ENCODE results near the gene SMIM1.

SMIM1 gene

DNA sequence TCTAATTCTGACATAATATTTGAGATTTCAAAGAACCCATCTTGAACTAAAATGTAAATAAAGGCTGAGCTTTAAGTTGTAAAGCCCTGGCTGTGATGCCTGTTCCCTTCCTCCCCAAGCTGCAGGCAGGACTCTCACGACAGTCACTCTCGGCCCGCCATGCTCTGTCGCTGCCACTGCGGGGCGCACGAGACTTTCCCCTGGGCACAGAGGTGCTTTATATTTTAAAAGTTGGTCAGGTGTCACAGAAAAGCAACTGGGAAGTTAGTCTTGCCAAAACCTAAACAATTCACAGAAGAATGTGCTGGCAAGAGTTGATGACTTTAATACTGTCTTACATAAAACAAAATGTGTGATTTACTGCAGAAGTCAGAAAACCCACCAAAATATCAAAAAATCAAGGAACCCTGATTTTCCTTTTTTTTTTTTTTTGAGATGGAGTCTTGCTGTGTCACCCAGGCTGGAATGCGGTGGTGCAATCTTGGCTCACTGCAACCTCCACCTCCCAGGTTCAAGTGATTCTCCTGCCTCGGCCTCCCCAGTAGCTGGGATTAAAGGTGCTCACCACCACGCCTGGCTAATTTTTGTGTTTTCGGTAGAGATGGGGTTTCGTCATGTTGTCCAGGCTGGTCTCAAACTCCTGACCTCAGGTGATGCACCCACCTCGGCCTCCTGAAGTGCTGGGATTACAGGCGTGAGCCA, 13.1 kb downstream of the SMIM1 start:
- Mint-ChIP-seq H3K27me3 (ENCODE audit: low read depth) (peaks cover 3% of the 10 kb centered on the region), H3K4me3 (no peak overlapping the region), H3K4me1 (no peaks in the 10 kb centered on the region), H3K36me3 (ENCODE audit: low read depth) (peaks cover 58% of the 10 kb centered on the region), H3K9me3 (no peaks in the 10 kb centered on the region), H3K27ac (no peak overlapping the region)
- TF ChIP-seq, protein P1, sequence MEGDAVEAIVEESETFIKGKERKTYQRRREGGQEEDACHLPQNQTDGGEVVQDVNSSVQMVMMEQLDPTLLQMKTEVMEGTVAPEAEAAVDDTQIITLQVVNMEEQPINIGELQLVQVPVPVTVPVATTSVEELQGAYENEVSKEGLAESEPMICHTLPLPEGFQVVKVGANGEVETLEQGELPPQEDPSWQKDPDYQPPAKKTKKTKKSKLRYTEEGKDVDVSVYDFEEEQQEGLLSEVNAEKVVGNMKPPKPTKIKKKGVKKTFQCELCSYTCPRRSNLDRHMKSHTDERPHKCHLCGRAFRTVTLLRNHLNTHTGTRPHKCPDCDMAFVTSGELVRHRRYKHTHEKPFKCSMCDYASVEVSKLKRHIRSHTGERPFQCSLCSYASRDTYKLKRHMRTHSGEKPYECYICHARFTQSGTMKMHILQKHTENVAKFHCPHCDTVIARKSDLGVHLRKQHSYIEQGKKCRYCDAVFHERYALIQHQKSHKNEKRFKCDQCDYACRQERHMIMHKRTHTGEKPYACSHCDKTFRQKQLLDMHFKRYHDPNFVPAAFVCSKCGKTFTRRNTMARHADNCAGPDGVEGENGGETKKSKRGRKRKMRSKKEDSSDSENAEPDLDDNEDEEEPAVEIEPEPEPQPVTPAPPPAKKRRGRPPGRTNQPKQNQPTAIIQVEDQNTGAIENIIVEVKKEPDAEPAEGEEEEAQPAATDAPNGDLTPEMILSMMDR (IDR thresholded peaks at IDR 0.05; ENCODE audit: unreplicated experiment in 3 of 3) = peak; percentile 23 to 47 (median 43)

DNA sequence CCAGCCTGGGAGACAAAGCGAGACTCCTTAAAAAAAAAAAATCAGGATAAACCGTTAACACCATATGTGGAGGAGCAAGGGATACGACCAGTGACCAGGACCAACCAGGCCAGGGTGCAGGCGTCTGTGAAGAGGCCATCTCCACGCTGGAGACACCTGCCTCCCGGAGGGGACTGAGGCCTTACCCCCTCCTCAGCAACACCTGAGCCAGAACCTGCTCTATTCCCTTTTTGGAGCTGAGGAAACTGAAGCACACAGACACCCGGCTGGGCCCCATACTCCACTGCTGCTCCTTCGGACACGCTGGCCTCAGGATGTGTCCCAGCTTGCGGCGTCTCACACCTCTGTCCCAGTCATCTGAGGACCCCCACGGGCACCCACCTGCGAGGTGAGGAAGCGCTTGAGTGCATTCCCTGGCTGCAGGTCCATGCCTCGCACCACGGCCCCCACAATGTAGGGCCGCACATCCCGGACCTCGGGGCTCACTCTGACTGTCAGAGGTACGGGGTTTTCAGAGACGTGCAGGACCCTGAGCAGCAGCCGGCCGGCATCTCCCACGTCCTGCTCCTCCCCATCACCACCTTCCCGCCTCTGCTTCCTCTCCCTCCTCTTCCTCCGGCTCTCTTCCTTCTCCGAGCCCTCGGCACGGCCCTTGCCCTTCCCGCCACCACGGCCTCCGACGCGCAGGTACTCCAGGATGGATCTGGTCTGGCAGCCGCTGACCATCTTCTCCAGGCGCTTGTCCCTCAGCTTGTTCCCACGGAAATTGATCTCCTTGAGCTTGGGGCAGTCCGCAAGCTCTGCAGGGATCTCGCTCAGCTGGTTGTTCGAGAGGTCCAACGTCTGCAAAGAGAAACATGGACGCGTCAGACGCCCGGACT, 14.2 kb downstream of the SMIM1 start:
- no peak overlapping the region for H3K27ac Mint-ChIP-seq
- no peaks in the 10 kb centered on the region for H3K4me1 Mint-ChIP-seq
- H3K9me3 Mint-ChIP-seq = no peaks in the 10 kb centered on the region
- H3K27me3 Mint-ChIP-seq (ENCODE audit: low read depth) = peaks cover 3% of the 10 kb centered on the region
- H3K36me3 Mint-ChIP-seq (ENCODE audit: low read depth) = peaks cover 48% of the 10 kb centered on the region
- H3K4me3 Mint-ChIP-seq = no peak overlapping the region
- TF ChIP-seq, protein P1 (IDR thresholded peaks at IDR 0.05; ENCODE audit: unreplicated experiment in 3 of 3) = no peak

- TF ChIP-seq, protein P1 (IDR thresholded peaks at IDR 0.05; ENCODE audit: unreplicated experiment in 3 of 3) = no peak
- peaks cover 48% of the 10 kb centered on the region for H3K36me3 Mint-ChIP-seq (ENCODE audit: low read depth)
- H3K4me3 Mint-ChIP-seq = no peak overlapping the region
- peaks cover 3% of the 10 kb centered on the region for H3K27me3 Mint-ChIP-seq (ENCODE audit: low read depth)
- no peaks in the 10 kb centered on the region for H3K4me1 Mint-ChIP-seq
- H3K27ac Mint-ChIP-seq = no peak overlapping the region
- H3K9me3 Mint-ChIP-seq = no peaks in the 10 kb centered on the region
Measured at GRCh38 chr1:3787349-3787715, 14.8 kb downstream of the SMIM1 start.

DNA sequence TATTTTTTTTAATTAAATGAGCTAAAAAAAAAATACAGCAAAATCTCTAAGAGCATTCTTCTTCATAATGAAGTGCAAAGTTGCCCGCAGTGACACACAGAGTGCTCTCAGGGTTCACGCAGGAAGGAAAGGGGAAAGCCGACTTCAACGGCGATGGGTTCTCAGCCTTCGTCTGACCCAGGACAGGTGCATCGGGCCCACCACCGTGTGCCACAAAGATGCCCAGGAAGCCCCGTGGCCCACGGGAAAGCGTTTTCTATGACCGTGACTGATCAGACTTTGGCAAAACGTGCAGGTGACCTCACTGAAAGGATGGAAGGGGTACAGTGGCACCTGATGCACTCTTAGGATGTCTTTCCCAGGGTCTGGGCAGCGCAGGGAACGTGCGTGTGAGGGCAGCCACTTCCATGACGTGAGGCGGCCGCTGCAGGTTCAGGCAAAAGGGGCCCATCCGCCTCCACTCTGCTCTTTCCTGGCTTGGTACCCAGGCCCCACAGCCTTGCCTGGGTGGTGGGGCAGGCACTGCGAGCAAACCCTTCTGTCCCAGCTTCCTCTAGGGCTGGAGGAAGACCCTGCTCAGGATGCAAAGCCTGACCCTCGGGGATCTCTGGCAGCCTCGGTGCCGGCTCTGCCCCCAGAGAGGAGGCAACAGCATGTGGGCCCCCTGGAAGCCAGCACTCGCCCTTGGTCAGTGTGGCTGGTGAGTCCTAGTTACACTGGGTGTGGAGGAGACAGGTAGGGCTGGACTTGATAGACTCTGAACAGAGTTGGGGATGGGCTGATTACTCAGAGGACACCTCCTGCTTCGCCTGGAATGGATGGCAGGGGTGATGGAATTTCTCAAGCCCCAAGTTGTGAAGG, 15.4 kb downstream of the SMIM1 start:
- TF ChIP-seq, protein P1 (IDR thresholded peaks at IDR 0.05; ENCODE audit: unreplicated experiment in 3 of 3) = no peak
- no peak overlapping the region for H3K27ac Mint-ChIP-seq
- H3K4me3 Mint-ChIP-seq = peak overlapping the region in 1 of 3 experiments; percentile 13
- H3K27me3 Mint-ChIP-seq (ENCODE audit: low read depth) = peaks cover 3% of the 10 kb centered on the region
- no peaks in the 10 kb centered on the region for H3K4me1 Mint-ChIP-seq
- peaks cover 48% of the 10 kb centered on the region for H3K36me3 Mint-ChIP-seq (ENCODE audit: low read depth)
- no peaks in the 10 kb centered on the region for H3K9me3 Mint-ChIP-seq

GRCh38 chr1:3788756-3789420, 16.3 kb downstream of the SMIM1 start:
- peaks cover 45% of the 10 kb centered on the region for H3K36me3 Mint-ChIP-seq (ENCODE audit: low read depth)
- H3K4me3 Mint-ChIP-seq = no peak overlapping the region
- TF ChIP-seq, protein P1 (IDR thresholded peaks at IDR 0.05; ENCODE audit: unreplicated experiment in 3 of 3) = no peak
- H3K27me3 Mint-ChIP-seq (ENCODE audit: low read depth) = peaks cover 3% of the 10 kb centered on the region
- H3K27ac Mint-ChIP-seq = no peak overlapping the region
- no peaks in the 10 kb centered on the region for H3K9me3 Mint-ChIP-seq
- peaks cover 5% of the 10 kb centered on the region for H3K4me1 Mint-ChIP-seq

Measured in nephron (organoid).